Liver (tissue), 9 donors: Measurements from ENCODE around the gene ZFP2. TPM values are rescaled to one million over a fixed set of nuclear protein-coding genes. Genes with fewer than 3 reads are reported as not detected.

Source experiments
- DNase-seq: peaks from one replicate; pipeline ENCODE4 v3.0.0-alpha.2; 2017; ENCODE audit warnings: low spot score
- H3K27ac ChIP-seq, 2 donors: one replicate each; pipeline ENCODE4 v1.7.0; 2013; ENCODE audit warnings: inconsistent platforms in 2 of 2, low read length in 2 of 2, control low read depth in 1 of 2, low read depth in 1 of 2, mild to moderate bottlenecking in 1 of 2
- H3K27me3 ChIP-seq, 4 donors: one replicate each; pipeline versions ENCODE4 v1.6.1 to v1.7.0; 2013; ENCODE audit warnings: low read length in 3 of 4, inconsistent platforms in 1 of 4, mild to moderate bottlenecking in 1 of 4, moderate library complexity in 1 of 4; ENCODE audit not compliant: control insufficient read depth in 4 of 4, insufficient read depth in 4 of 4
- H3K36me3 ChIP-seq, 4 donors: one replicate each; pipeline versions ENCODE4 v1.6.1 to v1.7.0; 2013; ENCODE audit warnings: low read length in 3 of 4, mild to moderate bottlenecking in 3 of 4, low read depth in 1 of 4, moderate library complexity in 1 of 4; ENCODE audit not compliant: control insufficient read depth in 4 of 4, insufficient read depth in 3 of 4
- H3K4me1 ChIP-seq, 4 donors: one replicate each; pipeline versions ENCODE4 v1.6.1 to v1.7.0; 2013; ENCODE audit warnings: low read length in 3 of 4, mild to moderate bottlenecking in 3 of 4, moderate library complexity in 1 of 4; ENCODE audit not compliant: control insufficient read depth in 4 of 4, insufficient read depth in 4 of 4
- H3K4me3 ChIP-seq, 3 donors: one replicate each; pipeline versions ENCODE4 v1.6.1 to v1.7.0; 2013; ENCODE audit warnings: low read length in 3 of 3, control low read depth in 1 of 3, low read depth in 1 of 3, mild to moderate bottlenecking in 1 of 3
- H3K9ac ChIP-seq, 2 donors: one replicate each; pipeline ENCODE4 v1.7.0; 2013; ENCODE audit warnings: low read length in 2 of 2, mild to moderate bottlenecking in 2 of 2, moderate library complexity in 2 of 2, control low read depth in 1 of 2, low read depth in 1 of 2
- H3K9me3 ChIP-seq, 4 donors: one replicate each; pipeline versions ENCODE4 v1.6.1 to v1.7.0; 2013; ENCODE audit warnings: low read length in 3 of 4; ENCODE audit not compliant: control insufficient read depth in 4 of 4
- EGR1 ChIP-seq, 2 donors: IDR thresholded peaks; 2 replicates each; pipeline ENCODE4 v1.6.1; 2016 to 2018; ENCODE audit warnings: antibody characterized with exemption in 2 of 2, low read depth in 2 of 2
- FOXA2 ChIP-seq: IDR thresholded peaks from 2 replicates; pipeline ENCODE4 v1.6.1; 2016; ENCODE audit warnings: antibody characterized with exemption
- HNF4G ChIP-seq: IDR thresholded peaks from 2 replicates; pipeline ENCODE4 v1.6.1; 2016; ENCODE audit warnings: antibody characterized with exemption
- NR2F2 ChIP-seq: IDR thresholded peaks from 2 replicates; pipeline ENCODE4 v1.6.1; 2016; ENCODE audit warnings: antibody characterized with exemption
- RAD21 ChIP-seq, 2 donors: IDR thresholded peaks; 2 replicates each; pipeline ENCODE4 v1.6.1; 2016; ENCODE audit warnings: antibody characterized with exemption in 2 of 2, mild to moderate bottlenecking in 2 of 2
- TAF1 ChIP-seq: conservative IDR thresholded peaks from 2 replicates; pipeline ENCODE4 v1.6.1; 2016; ENCODE audit warnings: antibody characterized with exemption, mild to moderate bottlenecking
- YY1 ChIP-seq: IDR thresholded peaks from 2 replicates; pipeline ENCODE4 v1.6.1; 2016; ENCODE audit warnings: antibody characterized with exemption, mild to moderate bottlenecking
- WGBS: extraction: QIAGEN DNeasy Blood & Tissue Kit; methylation state at CpG from one replicate; pipeline ENCODE4 v1.1.7; 2013; 5-methylcytosine and 5-hydroxymethylcytosine counted together
- polyA plus RNA-seq, 2 donors: library from polyadenylated mRNA; stranded (reverse) in 1 of 2; unstranded in 1 of 2; fragments of 200-250 nt in 1 of 2; fragments of >200 nt in 1 of 2; fragmentation: Nextera tagmentation in 1 of 2; extraction: Ambion mirVana in 1 of 2; gene quantifications; one replicate each; pipeline versions ENCODE4 v1.2.1 to v1.2.3, GENCODE V29; 2013 to 2015
- total RNA-seq, 2 donors: library from RNA; depleted of rRNA; stranded (reverse); fragments of >200 nt; gene quantifications; one replicate each; pipeline ENCODE4 v1.2.3, GENCODE V29; 2014
- TF ChIP-seq, protein P1 (sequence below): IDR thresholded peaks from 2 replicates; pipeline ENCODE4 v1.6.1; 2016; ENCODE audit warnings: antibody characterized with exemption, mild to moderate bottlenecking
- TF ChIP-seq, protein P2 (sequence below): IDR thresholded peaks from 2 replicates; pipeline ENCODE4 v1.6.1; 2016; ENCODE audit warnings: antibody characterized with exemption
- TF ChIP-seq, protein P3 (sequence below): IDR thresholded peaks from 2 replicates; pipeline ENCODE4 v1.6.1; 2016; ENCODE audit warnings: antibody characterized with exemption
- donor health status: healthy.
- donor health status: healthy.
- donor health status: healthy.
- donor health status: healthy.
- donor health status: healthy.

Gene ZFP2
- total and polyA plus RNA-seq, 4 donors, result 0.22 to 0.56 (median 0.49) TPM

DNA sequence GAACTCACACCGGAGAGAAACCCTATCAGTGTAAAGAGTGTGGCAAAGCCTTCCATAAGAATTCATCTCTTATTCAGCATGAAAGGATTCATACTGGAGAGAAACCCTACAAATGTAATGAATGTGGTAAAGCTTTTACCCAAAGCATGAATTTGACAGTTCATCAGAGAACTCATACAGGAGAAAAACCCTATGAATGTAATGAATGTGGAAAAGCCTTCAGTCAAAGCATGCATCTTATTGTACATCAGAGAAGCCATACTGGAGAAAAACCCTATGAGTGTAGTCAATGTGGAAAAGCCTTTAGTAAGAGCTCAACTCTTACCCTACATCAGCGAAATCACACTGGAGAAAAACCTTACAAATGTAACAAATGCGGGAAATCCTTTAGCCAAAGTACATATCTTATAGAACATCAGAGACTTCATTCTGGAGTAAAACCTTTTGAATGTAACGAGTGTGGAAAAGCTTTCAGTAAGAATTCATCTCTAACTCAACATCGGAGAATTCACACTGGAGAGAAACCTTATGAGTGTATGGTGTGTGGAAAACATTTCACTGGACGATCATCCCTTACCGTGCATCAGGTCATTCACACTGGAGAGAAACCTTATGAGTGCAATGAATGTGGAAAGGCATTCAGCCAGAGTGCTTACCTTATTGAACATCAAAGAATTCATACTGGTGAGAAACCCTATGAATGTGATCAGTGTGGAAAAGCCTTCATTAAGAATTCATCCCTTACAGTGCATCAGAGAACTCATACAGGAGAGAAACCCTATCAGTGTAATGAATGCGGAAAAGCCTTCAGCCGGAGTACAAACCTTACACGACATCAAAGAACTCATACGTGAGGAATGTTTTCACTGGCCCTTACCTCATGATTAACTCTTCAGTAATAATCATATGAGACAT, 36.4 kb downstream of the ZFP2 start:
- Histone ChIP-seq H3K9me3 (peaks cover 66 to 96% (median 84%) of the 10 kb centered on the region in 4 donors), H3K27me3 (no peaks in the 10 kb centered on the region), H3K27ac (no peak overlapping the region), H3K9ac (no peak overlapping the region), H3K4me1 (no peaks in the 10 kb centered on the region), H3K36me3 (peaks cover 0 to 9% (median 5%) of the 10 kb centered on the region in 4 donors), H3K4me3 (peak overlapping the region in 2 of 3 donors; percentile 59 to 77)
- no peak for DNase-seq
- WGBS, result 96% methylated on average over 11 of the region's 11 CpGs
- TF ChIP-seq NR2F2 (no peak), TAF1 (no peak), YY1 (no peak), HNF4G (no peak), EGR1 (IDR thresholded peaks at IDR 0.05; ENCODE audit: low read depth in 2 of 2) (no peak)
- TF ChIP-seq, protein P1, sequence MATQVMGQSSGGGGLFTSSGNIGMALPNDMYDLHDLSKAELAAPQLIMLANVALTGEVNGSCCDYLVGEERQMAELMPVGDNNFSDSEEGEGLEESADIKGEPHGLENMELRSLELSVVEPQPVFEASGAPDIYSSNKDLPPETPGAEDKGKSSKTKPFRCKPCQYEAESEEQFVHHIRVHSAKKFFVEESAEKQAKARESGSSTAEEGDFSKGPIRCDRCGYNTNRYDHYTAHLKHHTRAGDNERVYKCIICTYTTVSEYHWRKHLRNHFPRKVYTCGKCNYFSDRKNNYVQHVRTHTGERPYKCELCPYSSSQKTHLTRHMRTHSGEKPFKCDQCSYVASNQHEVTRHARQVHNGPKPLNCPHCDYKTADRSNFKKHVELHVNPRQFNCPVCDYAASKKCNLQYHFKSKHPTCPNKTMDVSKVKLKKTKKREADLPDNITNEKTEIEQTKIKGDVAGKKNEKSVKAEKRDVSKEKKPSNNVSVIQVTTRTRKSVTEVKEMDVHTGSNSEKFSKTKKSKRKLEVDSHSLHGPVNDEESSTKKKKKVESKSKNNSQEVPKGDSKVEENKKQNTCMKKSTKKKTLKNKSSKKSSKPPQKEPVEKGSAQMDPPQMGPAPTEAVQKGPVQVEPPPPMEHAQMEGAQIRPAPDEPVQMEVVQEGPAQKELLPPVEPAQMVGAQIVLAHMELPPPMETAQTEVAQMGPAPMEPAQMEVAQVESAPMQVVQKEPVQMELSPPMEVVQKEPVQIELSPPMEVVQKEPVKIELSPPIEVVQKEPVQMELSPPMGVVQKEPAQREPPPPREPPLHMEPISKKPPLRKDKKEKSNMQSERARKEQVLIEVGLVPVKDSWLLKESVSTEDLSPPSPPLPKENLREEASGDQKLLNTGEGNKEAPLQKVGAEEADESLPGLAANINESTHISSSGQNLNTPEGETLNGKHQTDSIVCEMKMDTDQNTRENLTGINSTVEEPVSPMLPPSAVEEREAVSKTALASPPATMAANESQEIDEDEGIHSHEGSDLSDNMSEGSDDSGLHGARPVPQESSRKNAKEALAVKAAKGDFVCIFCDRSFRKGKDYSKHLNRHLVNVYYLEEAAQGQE, result no peak
- TF ChIP-seq, protein P2, sequence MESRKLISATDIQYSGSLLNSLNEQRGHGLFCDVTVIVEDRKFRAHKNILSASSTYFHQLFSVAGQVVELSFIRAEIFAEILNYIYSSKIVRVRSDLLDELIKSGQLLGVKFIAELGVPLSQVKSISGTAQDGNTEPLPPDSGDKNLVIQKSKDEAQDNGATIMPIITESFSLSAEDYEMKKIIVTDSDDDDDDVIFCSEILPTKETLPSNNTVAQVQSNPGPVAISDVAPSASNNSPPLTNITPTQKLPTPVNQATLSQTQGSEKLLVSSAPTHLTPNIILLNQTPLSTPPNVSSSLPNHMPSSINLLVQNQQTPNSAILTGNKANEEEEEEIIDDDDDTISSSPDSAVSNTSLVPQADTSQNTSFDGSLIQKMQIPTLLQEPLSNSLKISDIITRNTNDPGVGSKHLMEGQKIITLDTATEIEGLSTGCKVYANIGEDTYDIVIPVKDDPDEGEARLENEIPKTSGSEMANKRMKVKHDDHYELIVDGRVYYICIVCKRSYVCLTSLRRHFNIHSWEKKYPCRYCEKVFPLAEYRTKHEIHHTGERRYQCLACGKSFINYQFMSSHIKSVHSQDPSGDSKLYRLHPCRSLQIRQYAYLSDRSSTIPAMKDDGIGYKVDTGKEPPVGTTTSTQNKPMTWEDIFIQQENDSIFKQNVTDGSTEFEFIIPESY, result no peak
- TF ChIP-seq, protein P3, sequence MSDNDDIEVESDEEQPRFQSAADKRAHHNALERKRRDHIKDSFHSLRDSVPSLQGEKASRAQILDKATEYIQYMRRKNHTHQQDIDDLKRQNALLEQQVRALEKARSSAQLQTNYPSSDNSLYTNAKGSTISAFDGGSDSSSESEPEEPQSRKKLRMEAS, result no peak

DNA sequence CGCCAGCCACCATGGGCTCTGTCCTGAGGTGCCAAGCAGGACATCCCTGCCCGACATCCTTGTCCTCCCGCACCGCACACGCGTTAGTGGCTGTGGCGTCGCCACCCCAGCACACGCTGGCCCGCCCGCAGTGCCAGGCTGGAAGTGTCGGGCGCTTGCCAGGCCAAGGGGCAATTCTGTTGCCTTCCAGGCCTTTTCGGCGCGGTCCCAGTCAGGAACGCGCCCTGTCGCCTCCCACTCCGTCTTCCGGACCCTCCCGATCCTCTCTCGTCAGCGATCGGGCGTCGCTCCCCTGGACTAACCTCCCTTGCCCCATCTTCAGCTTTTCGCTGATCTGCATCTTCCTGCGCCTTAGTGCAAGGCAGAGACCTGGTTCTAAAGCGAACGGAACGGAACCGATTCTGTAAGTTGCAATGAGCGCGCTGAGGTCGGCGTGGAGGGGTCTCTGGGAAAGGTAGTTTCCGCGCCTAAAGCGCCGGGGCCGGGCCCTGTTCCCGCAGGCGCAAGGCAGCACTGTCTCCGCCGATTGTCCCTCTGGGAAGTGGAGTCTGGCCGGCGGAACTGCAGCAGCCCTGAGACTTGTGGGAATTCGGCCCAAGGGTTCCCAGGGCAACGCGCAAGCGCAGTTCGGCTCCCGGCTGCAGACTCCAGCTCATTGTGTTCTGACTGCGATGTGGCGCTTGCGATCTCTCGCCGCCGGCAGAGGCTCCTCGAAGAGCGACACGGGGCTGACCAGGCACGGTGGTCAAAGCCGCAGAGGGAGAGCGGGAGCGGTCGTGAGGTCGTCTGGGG, 45.1 kb downstream of the ZFP2 start, which contains the start of gene ZNF454:
Gene ZNF454 (plus strand): TSS at position 630 of the 792 bp plus-strand sequence. CDS start 1,594 bp downstream, outside the sequence.
- Histone ChIP-seq H3K27ac (peak within 1 kb of the TSS; percentile 50 to 59), H3K9ac (no peak within 1 kb of the TSS), H3K4me3 (peak within 1 kb of the TSS; percentile 46 to 76 (median 66)), H3K4me1 (no peaks in the 10 kb centered on the region), H3K36me3 (no peaks in the 10 kb centered on the region), H3K9me3 (peaks cover 56 to 85% (median 81%) of the 10 kb centered on the region in 4 donors), H3K27me3 (peaks cover 0 to 3% (median 0%) of the 10 kb centered on the region in 4 donors)
- 6% methylated on average over 69 of the region's 69 CpGs for WGBS
- TF ChIP-seq RAD21 (IDR thresholded peaks at IDR 0.05) (peak in 1 of 2 donors; percentile 16), FOXA2 (no peak)
- DNase-seq, result peak; percentile 80
